Loucy (cell line): ENCODE measurements around the gene CEP170.
"Not testable (repeated sequence)": the region's sequence is repeated elsewhere in the genome, so short reads cannot be mapped to it uniquely, and the experiment has no call there.

Experiments
- EZH2phosphoT487 ChIP-seq: fragments of 200-600 bp; IDR thresholded peaks from 2 replicates; pipeline ENCODE4 v1.6.1; 2018; ENCODE audit warnings: antibody characterized with exemption, mild to moderate bottlenecking, moderate library complexity, borderline replicate concordance
- TF ChIP-seq, protein P1 (sequence below): fragments of 200-600 bp; sonication (generic); conservative IDR thresholded peaks from 2 replicates; pipeline ENCODE4 v1.5.1; 2014; ENCODE audit warnings: mild to moderate bottlenecking, antibody characterized with exemption, low read length

DNA sequence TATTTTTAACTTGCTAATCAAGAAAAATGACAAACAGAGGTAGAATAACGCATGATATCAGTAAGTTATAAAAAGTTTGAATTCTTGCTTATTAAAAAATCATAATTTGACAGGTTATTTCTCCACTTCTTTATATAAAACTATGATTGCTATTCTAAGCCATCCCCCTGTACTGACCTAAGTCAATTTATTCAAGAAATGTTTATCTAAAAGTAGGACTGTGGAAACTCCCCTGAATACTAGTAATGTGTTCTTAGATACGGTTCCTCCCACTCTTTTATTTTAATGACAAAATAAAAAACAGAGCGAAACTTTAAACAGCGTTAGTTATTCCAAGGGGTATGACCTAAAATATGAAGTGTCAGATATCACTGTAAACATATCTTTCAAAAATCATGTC, 51.9 kb downstream of the CEP170 start:
- TF ChIP-seq, protein P1, sequence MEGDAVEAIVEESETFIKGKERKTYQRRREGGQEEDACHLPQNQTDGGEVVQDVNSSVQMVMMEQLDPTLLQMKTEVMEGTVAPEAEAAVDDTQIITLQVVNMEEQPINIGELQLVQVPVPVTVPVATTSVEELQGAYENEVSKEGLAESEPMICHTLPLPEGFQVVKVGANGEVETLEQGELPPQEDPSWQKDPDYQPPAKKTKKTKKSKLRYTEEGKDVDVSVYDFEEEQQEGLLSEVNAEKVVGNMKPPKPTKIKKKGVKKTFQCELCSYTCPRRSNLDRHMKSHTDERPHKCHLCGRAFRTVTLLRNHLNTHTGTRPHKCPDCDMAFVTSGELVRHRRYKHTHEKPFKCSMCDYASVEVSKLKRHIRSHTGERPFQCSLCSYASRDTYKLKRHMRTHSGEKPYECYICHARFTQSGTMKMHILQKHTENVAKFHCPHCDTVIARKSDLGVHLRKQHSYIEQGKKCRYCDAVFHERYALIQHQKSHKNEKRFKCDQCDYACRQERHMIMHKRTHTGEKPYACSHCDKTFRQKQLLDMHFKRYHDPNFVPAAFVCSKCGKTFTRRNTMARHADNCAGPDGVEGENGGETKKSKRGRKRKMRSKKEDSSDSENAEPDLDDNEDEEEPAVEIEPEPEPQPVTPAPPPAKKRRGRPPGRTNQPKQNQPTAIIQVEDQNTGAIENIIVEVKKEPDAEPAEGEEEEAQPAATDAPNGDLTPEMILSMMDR = not testable (repeated sequence)
- not testable (repeated sequence) for TF ChIP-seq EZH2phosphoT487
